ENCODE data around the gene SLC25A18. TPM values are rescaled to one million over a fixed set of nuclear protein-coding genes. Genes with fewer than 3 reads are reported as not detected.

SLC25A18 gene
- polyA plus RNA-seq, 1 experiment, result not detected

DNA sequence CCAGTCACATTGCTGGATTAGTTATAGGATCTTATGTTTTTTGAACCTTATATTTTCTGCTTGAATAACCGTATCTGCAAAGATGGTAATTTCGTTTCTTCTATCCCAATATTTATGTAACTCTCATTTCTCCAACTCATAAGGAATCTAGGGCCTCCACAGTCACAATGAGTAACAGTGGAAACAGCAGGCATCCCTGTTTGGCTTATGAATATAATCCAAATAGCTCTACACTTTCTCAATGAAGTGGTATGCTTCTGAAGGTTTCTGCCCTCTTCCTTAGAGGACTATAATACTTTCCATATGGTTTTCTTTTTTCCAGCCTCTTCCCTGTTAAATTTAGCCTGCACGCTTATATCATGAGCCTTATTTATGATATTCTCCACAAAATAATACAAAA is 48.8 kb downstream of the SLC25A18 start:
- H3K4me3 ChIP-seq (ENCODE audit: low read depth, low read length), result no peak overlapping the region
- ChIA-PET POLR2A (no interaction called here), CTCF (interaction anchor here (1.2 kb wide), 1 partner anchor 440 kb away, joined by 6 read pairs; no protein-coding TSS in a partner anchor)
- H3K27me3 ChIP-seq (ENCODE audit: control insufficient read depth, insufficient read depth, low read length), result no peaks in the 10 kb centered on the region
- H3K27ac ChIP-seq (ENCODE audit: low read depth, low read length), result no peak overlapping the region
- no peak for DNase-seq (ENCODE audit: low read depth, low spot score)
- no peaks in the 10 kb centered on the region for H3K9me3 ChIP-seq (ENCODE audit: control insufficient read depth, insufficient read depth, low read length)
- TF ChIP-seq, protein P1, sequence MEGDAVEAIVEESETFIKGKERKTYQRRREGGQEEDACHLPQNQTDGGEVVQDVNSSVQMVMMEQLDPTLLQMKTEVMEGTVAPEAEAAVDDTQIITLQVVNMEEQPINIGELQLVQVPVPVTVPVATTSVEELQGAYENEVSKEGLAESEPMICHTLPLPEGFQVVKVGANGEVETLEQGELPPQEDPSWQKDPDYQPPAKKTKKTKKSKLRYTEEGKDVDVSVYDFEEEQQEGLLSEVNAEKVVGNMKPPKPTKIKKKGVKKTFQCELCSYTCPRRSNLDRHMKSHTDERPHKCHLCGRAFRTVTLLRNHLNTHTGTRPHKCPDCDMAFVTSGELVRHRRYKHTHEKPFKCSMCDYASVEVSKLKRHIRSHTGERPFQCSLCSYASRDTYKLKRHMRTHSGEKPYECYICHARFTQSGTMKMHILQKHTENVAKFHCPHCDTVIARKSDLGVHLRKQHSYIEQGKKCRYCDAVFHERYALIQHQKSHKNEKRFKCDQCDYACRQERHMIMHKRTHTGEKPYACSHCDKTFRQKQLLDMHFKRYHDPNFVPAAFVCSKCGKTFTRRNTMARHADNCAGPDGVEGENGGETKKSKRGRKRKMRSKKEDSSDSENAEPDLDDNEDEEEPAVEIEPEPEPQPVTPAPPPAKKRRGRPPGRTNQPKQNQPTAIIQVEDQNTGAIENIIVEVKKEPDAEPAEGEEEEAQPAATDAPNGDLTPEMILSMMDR (IDR thresholded peaks at IDR 0.05; ENCODE audit: low read depth, low read length), result no peak

DNA sequence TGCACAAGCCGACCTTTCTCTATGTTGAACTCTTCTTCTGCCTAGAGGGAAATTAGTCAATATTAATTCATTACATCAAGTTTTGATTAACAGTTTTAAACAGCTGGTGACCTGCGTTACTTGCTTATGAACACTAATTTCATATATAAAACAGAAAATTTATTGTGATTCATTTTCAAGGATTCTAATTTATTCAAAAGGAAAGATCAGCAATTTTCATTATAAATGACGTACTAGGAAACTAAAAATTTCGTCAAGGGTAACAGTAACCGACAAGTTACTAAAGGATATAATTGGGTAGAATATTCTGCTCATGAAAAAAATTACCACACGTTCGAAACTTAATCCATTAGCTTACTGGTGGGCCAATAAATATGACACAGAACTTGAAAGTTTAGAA is 50.0 kb downstream of the SLC25A18 start:
- TF ChIP-seq, protein P1 (IDR thresholded peaks at IDR 0.05; ENCODE audit: low read depth, low read length), result no peak
- POLR2A ChIA-PET, result no interaction called here
- DNase-seq (ENCODE audit: low read depth, low spot score), result no peak
- CTCF ChIA-PET, result no interaction called here
- Histone ChIP-seq H3K9me3 (ENCODE audit: control insufficient read depth, insufficient read depth, low read length) (no peaks in the 10 kb centered on the region), H3K4me3 (ENCODE audit: low read depth, low read length) (no peak overlapping the region), H3K27me3 (ENCODE audit: control insufficient read depth, insufficient read depth, low read length) (no peaks in the 10 kb centered on the region), H3K27ac (ENCODE audit: low read depth, low read length) (no peak overlapping the region)

DNA sequence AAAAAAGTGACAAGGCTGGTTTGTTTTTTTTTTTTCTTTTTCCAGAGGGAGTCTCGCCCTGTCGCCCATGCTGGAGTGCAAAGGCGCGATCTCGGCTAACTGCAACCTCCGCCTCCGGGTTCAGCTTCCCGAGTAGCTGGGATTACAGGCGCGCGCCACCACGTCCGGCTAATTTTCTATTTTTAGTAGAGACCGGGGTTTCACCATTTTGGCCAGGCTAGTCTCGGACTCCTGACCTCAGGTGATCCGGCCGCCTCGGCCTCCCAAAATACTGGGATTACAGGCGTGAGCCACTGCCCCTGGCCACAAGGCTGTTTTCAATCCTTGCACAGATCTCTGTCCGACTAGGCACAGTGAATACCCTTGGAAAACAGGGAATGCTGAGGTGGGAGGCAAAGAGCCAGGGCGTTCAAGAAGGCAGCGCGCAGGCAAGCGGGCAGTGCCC is 64.7 kb downstream of the SLC25A18 start:
- ChIA-PET CTCF (interaction anchor here (0.7 kb wide), 1 partner anchor 70 kb away, joined by 7 read pairs; no protein-coding TSS in a partner anchor), POLR2A (interaction anchor here (0.8 kb wide), 1 partner anchor 11 kb away, joined by 3 read pairs; no protein-coding TSS in a partner anchor)
- peak overlapping the region; percentile 100 for H3K4me3 ChIP-seq (ENCODE audit: low read depth, low read length)
- H3K27ac ChIP-seq (ENCODE audit: low read depth, low read length), result peak overlapping the region; percentile 90
- H3K9me3 ChIP-seq (ENCODE audit: control insufficient read depth, insufficient read depth, low read length), result peaks cover 3% of the 10 kb centered on the region; the same call in 1 of the 2 replicates
- TF ChIP-seq, protein P1 (IDR thresholded peaks at IDR 0.05; ENCODE audit: low read depth, low read length), result no peak
- no peaks in the 10 kb centered on the region for H3K27me3 ChIP-seq (ENCODE audit: control insufficient read depth, insufficient read depth, low read length)
- no peak for DNase-seq (ENCODE audit: low read depth, low spot score)

DNA sequence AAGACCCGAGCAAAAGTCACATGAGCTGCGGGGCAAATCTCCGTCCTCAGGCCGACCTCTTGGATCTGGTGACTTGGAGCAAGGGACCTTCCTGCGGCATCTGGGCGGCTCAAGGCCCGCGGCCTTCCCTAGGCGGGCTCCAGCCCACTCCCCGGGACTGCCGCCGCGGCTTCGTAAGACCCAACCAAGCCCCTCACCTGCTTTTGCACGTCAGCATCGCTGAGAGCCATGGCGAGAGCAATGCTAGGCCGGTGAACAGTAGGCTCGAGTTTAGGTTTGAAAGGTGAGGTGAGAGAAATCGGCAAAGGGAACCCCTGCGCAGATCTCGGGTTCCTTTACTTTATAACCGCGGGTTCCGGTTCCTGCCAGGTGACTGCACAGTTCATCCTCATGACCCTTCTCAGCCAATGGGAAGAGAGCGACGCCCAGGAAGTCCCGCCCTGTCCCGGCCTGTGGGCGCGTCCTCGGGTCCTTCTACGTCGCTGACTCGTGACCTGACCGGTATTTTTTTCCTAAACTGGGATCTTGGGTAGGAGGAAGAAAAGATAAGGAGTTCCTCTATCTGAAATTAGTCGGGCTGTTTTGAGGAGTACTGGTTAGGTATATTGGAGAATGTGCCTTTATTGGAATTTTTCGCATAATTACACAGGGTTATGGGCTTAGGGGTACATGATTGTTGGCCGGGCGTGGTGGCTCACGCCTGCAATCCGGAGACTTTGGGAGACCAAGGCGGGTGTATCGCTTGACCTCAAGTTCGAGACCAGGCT is 65.3 kb downstream of the SLC25A18 start, which contains the start of gene ATP6V1E1:
Gene ATP6V1E1 (minus strand): TSS at position 344 of the 767 bp plus-strand sequence. CDS start 114 bp downstream, at position 230.
- peak; percentile 90 for DNase-seq (ENCODE audit: low read depth, low spot score)

More for the DNA sequence above, 65.3 kb downstream of the SLC25A18 start, which contains the start of gene ATP6V1E1:
- Histone ChIP-seq H3K27ac (ENCODE audit: low read depth, low read length) (peak within 1 kb of the TSS; percentile 90), H3K9me3 (ENCODE audit: control insufficient read depth, insufficient read depth, low read length) (peaks cover 3% of the 10 kb centered on the region; the same call in 1 of the 2 replicates), H3K4me3 (ENCODE audit: low read depth, low read length) (peak within 1 kb of the TSS; percentile 100), H3K27me3 (ENCODE audit: control insufficient read depth, insufficient read depth, low read length) (no peaks in the 10 kb centered on the region)
- CTCF ChIA-PET, result interaction anchor here (0.7 kb wide), 2 partner anchors 70 to 114 kb away, joined by 3 to 7 read pairs; no protein-coding TSS in a partner anchor
- TF ChIP-seq, protein P1 (IDR thresholded peaks at IDR 0.05; ENCODE audit: low read depth, low read length), result no peak
- POLR2A ChIA-PET, result interaction anchor here (0.8 kb wide), 1 partner anchor 10 kb away, joined by 3 read pairs; no protein-coding TSS in a partner anchor

Measured in AG04450 (cell line).